HG02678 (cell line): ENCODE measurements around the gene ATP1B1.
"Not testable (repeated sequence)": the region's sequence is repeated elsewhere in the genome, so short reads cannot be mapped to it uniquely, and the experiment has no call there.

Source experiments
- ATAC-seq: cut with Tn5 transposase; IDR thresholded peaks from one replicate; pipeline ENCODE4 v1.9.1; 2021; ENCODE audit warnings: mild to moderate bottlenecking, moderate library complexity; ENCODE audit not compliant: unreplicated experiment

Gene ATP1B1

GRCh38 chr1:169113613-169114119 lies 7.2 kb downstream of the ATP1B1 start:
- no peak for ATAC-seq

GRCh38 chr1:169115891-169116585 lies 9.5 kb downstream of the ATP1B1 start:
- peak; percentile 74 for ATAC-seq

- no peak for ATAC-seq
Measured at GRCh38 chr1:169117014-169117413, 10.5 kb downstream of the ATP1B1 start.

GRCh38 chr1:169117599-169117998 lies 11.1 kb downstream of the ATP1B1 start:
- ATAC-seq: no peak

- ATAC-seq: no peak
Measured at GRCh38 chr1:169118227-169118626, 11.7 kb downstream of the ATP1B1 start.

- no peak for ATAC-seq
Measured at GRCh38 chr1:169119405-169119804, 12.9 kb downstream of the ATP1B1 start.

- ATAC-seq: no peak
Measured at GRCh38 chr1:169120066-169120465, 13.6 kb downstream of the ATP1B1 start.

- no peak for ATAC-seq
Measured at GRCh38 chr1:169121146-169121923, 14.8 kb downstream of the ATP1B1 start.

- peak; percentile 39 for ATAC-seq
Measured at GRCh38 chr1:169122976-169123375, 16.5 kb downstream of the ATP1B1 start.

- no peak for ATAC-seq
Measured at GRCh38 chr1:169124459-169124858, 18.0 kb downstream of the ATP1B1 start.

- ATAC-seq: not testable (repeated sequence)
Measured at GRCh38 chr1:169125597-169125996, 19.1 kb downstream of the ATP1B1 start.

GRCh38 chr1:169126335-169126734 lies 19.8 kb downstream of the ATP1B1 start:
- ATAC-seq: no peak

GRCh38 chr1:169127305-169127704 lies 20.8 kb downstream of the ATP1B1 start:
- ATAC-seq: no peak

- ATAC-seq: no peak
Measured at GRCh38 chr1:169128562-169128961, 22.1 kb downstream of the ATP1B1 start.

- no peak for ATAC-seq
Measured at GRCh38 chr1:169129109-169129784, 22.8 kb downstream of the ATP1B1 start.

- ATAC-seq: no peak
Measured at GRCh38 chr1:169130683-169131082, 24.2 kb downstream of the ATP1B1 start.

- ATAC-seq: no peak
Measured at GRCh38 chr1:169132512-169133227, 26.2 kb downstream of the ATP1B1 start.

GRCh38 chr1:169133228-169133576 lies 26.7 kb downstream of the ATP1B1 start:
- ATAC-seq: no peak

- no peak for ATAC-seq
Measured at GRCh38 chr1:169133801-169134502, 27.5 kb downstream of the ATP1B1 start.

GRCh38 chr1:169137357-169137756 lies 30.9 kb downstream of the ATP1B1 start:
- no peak for ATAC-seq
